Stomach (tissue), 4 donors: ENCODE data around the gene TRIM66.

Source experiments
- POLR2A ChIP-seq, 4 donors: fragments of 450-650 bp; IDR thresholded peaks; one replicate each; pipeline ENCODE4 v1.6.1; 2016; ENCODE audit warnings: antibody characterized with exemption in 4 of 4, control low read depth in 2 of 4, mild to moderate bottlenecking in 1 of 4, moderate library complexity in 1 of 4
- TF ChIP-seq, protein P1 (sequence below), 7 experiments: fragments of 450-650 bp in 4 of 7; fragments of 200-600 bp in 3 of 7; sonication (generic) in 3 of 7; IDR thresholded peaks; one replicate each; pipeline ENCODE4 v1.5.1; 2016 to 2019; ENCODE audit warnings: antibody characterized with exemption in 7 of 7, control low read depth in 2 of 7, mild to moderate bottlenecking in 1 of 7

- no peak for TF ChIP-seq POLR2A (IDR thresholded peaks at IDR 0.05)
- TF ChIP-seq, protein P1, sequence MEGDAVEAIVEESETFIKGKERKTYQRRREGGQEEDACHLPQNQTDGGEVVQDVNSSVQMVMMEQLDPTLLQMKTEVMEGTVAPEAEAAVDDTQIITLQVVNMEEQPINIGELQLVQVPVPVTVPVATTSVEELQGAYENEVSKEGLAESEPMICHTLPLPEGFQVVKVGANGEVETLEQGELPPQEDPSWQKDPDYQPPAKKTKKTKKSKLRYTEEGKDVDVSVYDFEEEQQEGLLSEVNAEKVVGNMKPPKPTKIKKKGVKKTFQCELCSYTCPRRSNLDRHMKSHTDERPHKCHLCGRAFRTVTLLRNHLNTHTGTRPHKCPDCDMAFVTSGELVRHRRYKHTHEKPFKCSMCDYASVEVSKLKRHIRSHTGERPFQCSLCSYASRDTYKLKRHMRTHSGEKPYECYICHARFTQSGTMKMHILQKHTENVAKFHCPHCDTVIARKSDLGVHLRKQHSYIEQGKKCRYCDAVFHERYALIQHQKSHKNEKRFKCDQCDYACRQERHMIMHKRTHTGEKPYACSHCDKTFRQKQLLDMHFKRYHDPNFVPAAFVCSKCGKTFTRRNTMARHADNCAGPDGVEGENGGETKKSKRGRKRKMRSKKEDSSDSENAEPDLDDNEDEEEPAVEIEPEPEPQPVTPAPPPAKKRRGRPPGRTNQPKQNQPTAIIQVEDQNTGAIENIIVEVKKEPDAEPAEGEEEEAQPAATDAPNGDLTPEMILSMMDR (IDR thresholded peaks at IDR 0.05), result no peak
These were observed 24.0 kb downstream of the TRIM66 start for GRCh38 chr11:8658321-8659057.
